ELR (cell line): ENCODE results near the gene ITGB5.
"Not testable (repeated sequence)": the region's sequence is repeated elsewhere in the genome, so short reads cannot be mapped to it uniquely, and the experiment has no call there.

Source experiments
- DNase-seq: peaks from one replicate; pipeline ENCODE4 v3.0.0-alpha.2; 2015; ENCODE audit warnings: low read depth

ITGB5 gene

GRCh38 chr3:124770336-124771082 is 116.7 kb downstream of the ITGB5 start:
- no peak for DNase-seq

GRCh38 chr3:124769462-124769861 is 117.7 kb downstream of the ITGB5 start:
- no peak for DNase-seq

DNA sequence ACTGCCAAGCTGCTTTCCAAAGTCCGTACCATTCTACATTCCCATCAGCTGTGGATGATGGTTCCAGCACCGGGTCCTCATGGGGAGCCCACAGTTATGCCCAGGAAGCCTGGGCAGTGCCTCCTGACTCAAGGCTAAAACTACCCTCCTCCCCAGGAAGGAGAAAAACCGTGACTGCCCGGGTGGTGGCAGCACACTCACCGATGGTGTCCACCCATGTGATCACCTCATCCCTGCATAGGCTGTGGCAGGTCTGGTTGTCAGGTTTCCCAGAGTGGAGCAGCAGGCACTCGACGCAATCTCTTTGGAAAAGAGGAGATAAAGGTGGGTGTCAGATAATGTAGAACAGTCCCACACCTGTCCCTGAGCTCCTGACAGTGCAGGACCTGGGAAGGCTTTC is 118.4 kb downstream of the ITGB5 start:
- DNase-seq, result peak; percentile 39

DNA sequence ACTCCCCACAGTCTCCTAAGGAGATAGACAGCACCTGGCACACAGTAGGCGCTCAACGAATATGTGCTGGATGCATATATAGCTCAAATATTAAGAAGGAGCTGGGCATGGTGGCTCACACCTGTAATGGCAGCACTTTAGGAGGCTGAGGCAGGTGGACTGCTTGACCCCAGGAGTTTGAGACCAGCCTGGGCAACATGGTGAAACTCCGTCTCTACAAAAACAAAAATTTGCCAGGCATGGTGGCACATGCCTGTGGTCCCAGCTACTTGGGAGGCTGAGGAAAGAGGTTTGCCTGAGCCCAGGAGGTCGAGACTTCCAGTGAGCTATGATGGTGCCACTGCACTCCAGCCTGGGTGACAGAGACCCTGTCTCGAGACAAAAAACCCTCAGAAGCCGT is 119.5 kb downstream of the ITGB5 start:
- DNase-seq, result no peak

- DNase-seq, result no peak
These were observed 119.9 kb downstream of the ITGB5 start for GRCh38 chr3:124767264-124767663.

GRCh38 chr3:124766113-124767095 is 120.8 kb downstream of the ITGB5 start:
- no peak for DNase-seq

DNA sequence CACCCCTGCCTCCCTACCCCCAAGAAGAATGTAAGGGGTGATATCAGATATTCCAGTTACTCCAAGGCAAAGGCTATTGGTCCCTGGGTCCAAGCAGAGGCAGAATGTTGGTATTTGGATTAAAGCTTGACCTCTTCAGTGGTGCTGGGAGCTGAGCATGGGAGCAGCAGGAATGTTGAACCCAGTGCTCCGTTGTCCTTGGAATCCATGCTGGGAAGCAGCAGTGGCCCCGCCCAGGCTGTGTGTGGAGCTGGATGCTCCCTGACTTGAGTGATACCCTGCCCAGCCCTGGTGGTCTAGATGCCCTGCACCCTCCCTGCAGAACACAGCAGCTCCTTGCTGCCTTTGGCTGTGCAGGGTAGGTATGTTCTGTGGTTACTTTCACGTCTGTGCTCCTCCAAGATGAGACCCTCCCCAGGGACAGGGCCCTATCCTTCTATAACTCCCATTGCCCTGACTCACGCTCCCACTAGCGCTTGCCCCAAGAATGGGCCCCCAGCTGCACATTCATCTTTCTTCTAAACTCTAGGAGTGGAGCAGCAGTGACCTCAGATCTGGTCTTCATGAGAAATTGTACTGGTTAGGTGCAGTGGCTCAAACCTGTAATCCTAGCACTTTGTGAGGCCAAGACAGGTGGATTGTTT is 121.8 kb downstream of the ITGB5 start:
- no peak for DNase-seq

GRCh38 chr3:124764746-124765145 is 122.4 kb downstream of the ITGB5 start:
- DNase-seq, result no peak

GRCh38 chr3:124763644-124764358 is 123.4 kb downstream of the ITGB5 start:
- DNase-seq, result no peak

DNA sequence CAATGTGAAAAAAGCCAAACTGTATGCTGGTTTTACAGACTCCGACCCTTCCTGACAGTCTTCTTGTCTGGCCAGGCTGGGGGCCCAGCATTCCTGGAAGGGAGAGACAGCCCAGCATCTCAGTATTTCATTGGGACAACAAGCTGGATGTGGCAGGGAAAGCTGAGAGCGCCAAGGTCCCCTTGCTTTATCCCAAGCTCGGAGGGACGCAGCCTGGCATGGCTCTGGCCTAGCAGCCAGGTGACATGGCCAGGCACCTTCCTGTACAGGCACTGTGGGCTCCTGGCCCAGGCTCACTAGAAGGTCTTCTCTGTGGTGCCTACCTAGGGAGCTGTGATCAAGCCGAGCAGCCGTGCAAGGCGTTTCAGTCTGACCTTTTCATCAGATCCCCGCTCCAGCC is 124.0 kb downstream of the ITGB5 start:
- no peak for DNase-seq

GRCh38 chr3:124762661-124763011 is 124.5 kb downstream of the ITGB5 start:
- DNase-seq, result no peak

GRCh38 chr3:124761935-124762660 is 125.1 kb downstream of the ITGB5 start:
- DNase-seq, result no peak

GRCh38 chr3:124761250-124761796 is 125.8 kb downstream of the ITGB5 start:
- peak; percentile 86 for DNase-seq

GRCh38 chr3:124760601-124761000 is 126.6 kb downstream of the ITGB5 start:
- peak; percentile 53 for DNase-seq

DNA sequence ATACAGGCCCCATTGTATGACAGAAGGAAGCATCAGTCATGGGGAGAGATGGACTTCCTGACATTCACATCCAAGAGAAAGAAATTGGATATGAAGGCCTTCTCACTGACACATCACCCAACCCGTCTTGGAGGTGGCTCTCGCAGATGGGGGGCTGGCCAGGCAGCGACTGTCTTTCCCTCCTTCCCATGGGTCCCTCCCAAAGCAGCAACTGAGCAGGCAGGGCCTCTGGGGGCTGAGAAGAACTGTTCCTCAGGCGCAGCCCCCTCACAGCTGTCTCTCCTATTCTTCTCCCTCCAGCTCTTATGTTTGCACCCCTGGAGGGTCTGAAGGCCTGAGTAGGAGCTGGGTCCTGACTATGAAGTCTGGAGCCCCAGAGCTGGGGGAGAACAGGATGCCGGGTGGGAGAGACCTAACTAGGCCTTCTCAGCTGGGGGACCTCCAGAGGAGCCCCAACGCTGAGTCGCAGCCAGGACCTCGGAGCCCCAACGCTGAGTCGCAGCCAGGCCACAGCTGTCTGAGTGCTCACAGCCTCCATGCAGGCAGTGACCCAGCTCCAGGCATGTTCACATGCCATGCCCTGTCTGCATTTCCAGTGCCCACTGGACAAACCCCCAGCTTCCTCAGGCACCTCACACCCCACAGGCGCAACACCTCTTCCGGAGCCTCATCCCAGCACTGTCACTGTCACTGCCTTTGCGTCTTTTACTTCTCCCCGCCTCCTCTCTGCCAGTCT is 127.3 kb downstream of the ITGB5 start:
- peak; percentile 36 for DNase-seq

- DNase-seq, result no peak
These were observed 128.1 kb downstream of the ITGB5 start for GRCh38 chr3:124758851-124759635.

GRCh38 chr3:124757926-124758325 is 129.2 kb downstream of the ITGB5 start:
- not testable (repeated sequence) for DNase-seq

DNA sequence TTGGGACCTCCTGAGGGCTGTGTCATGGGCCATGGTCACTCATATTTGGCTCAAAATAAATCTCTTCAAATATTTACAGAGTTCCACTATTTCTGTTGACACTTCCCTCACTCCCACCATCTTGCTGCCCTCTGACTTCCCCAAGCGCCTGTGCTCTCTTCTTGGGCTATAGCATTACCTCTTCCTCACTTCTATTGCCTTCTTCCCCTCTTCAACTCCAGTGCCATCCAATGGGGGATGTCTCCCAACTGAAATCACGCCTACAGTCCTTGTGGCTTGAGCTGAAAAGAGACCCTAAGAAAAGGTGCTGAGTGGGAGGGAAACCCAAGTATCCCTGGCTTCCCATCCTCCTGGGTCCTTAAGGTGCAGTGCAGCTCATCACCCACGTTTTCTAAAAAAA is 135.1 kb downstream of the ITGB5 start:
- no peak for DNase-seq

GRCh38 chr3:124751501-124751900 is 135.7 kb downstream of the ITGB5 start:
- DNase-seq, result no peak
